ENCODE measurements around the gene CDH4. TPM values are rescaled to one million over a fixed set of nuclear protein-coding genes. Genes with fewer than 3 reads are reported as not detected.

CDH4 gene
- total RNA-seq, 1 donor from 2014 or later: 2.9 TPM

- Mint-ChIP-seq H3K4me3 (no peak overlapping the region), H3K9me3 (peaks cover 11% of the 10 kb centered on the region), H3K36me3 (peaks cover 4% of the 10 kb centered on the region), H3K4me1 (peaks cover 4% of the 10 kb centered on the region), H3K27me3 (ENCODE audit: insufficient read depth, low read depth) (peaks cover 4% of the 10 kb centered on the region), H3K27ac (no peak overlapping the region)
- DNase-seq (ENCODE audit: low spot score): no peak
- H3K9me3 ChIP-seq (ENCODE audit: low read depth): no peaks in the 10 kb centered on the region
- H4K20me1 ChIP-seq (ENCODE audit: low read depth): no peaks in the 10 kb centered on the region
- no peak overlapping the region for H2AFZ ChIP-seq (replicated peaks)
- H3K27me3 ChIP-seq: no peaks in the 10 kb centered on the region
- peaks cover 2% of the 10 kb centered on the region for H3K4me1 ChIP-seq
- no peak overlapping the region for H3K4me3 ChIP-seq
- no peaks in the 10 kb centered on the region for H3F3A ChIP-seq (ENCODE audit: low read depth)
- TF ChIP-seq EZH2 (IDR thresholded peaks at IDR 0.05): no peak
- TF ChIP-seq CTCF (IDR thresholded peaks at IDR 0.05): no peak
- TF ChIP-seq EZH2phosphoT487 (IDR thresholded peaks at IDR 0.05): no peak
- H3K79me2 ChIP-seq (ENCODE audit: low read depth): no peaks in the 10 kb centered on the region
- no peaks in the 10 kb centered on the region for H3K36me3 ChIP-seq
- no peak overlapping the region for H3K4me2 ChIP-seq
- no peak overlapping the region for H3K9ac ChIP-seq
- H3K27ac ChIP-seq: no peak overlapping the region
Observed at GRCh38 chr20:61397146-61397545, 145.1 kb downstream of the CDH4 start.

GRCh38 chr20:61397790-61398189, 145.7 kb downstream of the CDH4 start:
- no peak overlapping the region for H3K4me3 ChIP-seq
- H3K4me3 Mint-ChIP-seq: no peak overlapping the region
- H3K27ac ChIP-seq: no peak overlapping the region
- H3K27me3 ChIP-seq: no peaks in the 10 kb centered on the region
- H3K4me1 ChIP-seq: no peaks in the 10 kb centered on the region
- peaks cover 4% of the 10 kb centered on the region for H3K36me3 Mint-ChIP-seq
- H3K27ac Mint-ChIP-seq: peak overlapping the region; percentile 46
- H3K9ac ChIP-seq: no peak overlapping the region
- no peaks in the 10 kb centered on the region for H3K79me2 ChIP-seq (ENCODE audit: low read depth)
- no peaks in the 10 kb centered on the region for H4K20me1 ChIP-seq (ENCODE audit: low read depth)
- DNase-seq (ENCODE audit: low spot score): no peak
- H3K9me3 Mint-ChIP-seq: peaks cover 11% of the 10 kb centered on the region
- no peaks in the 10 kb centered on the region for H3K9me3 ChIP-seq (ENCODE audit: low read depth)
- H3K4me2 ChIP-seq: no peak overlapping the region
- no peaks in the 10 kb centered on the region for H3K36me3 ChIP-seq
- TF ChIP-seq CTCF (IDR thresholded peaks at IDR 0.05): no peak
- H2AFZ ChIP-seq (replicated peaks): no peak overlapping the region
- no peaks in the 10 kb centered on the region for H3F3A ChIP-seq (ENCODE audit: low read depth)
- peaks cover 4% of the 10 kb centered on the region for H3K27me3 Mint-ChIP-seq (ENCODE audit: insufficient read depth, low read depth)
- peaks cover under 1% of the 10 kb centered on the region for H3K4me1 Mint-ChIP-seq

GRCh38 chr20:61399433-61399832, 147.4 kb downstream of the CDH4 start:
- peaks cover 4% of the 10 kb centered on the region for H3K4me1 ChIP-seq
- H3K9me3 Mint-ChIP-seq: peaks cover 14% of the 10 kb centered on the region
- H3K4me3 ChIP-seq: no peak overlapping the region
- no peaks in the 10 kb centered on the region for H3K79me2 ChIP-seq (ENCODE audit: low read depth)
- no peak overlapping the region for H3K4me2 ChIP-seq
- H4K20me1 ChIP-seq (ENCODE audit: low read depth): no peaks in the 10 kb centered on the region
- no peaks in the 10 kb centered on the region for H3F3A ChIP-seq (ENCODE audit: low read depth)
- H3K27ac Mint-ChIP-seq: no peak overlapping the region
- H3K27me3 ChIP-seq: no peaks in the 10 kb centered on the region
- no peaks in the 10 kb centered on the region for H3K9me3 ChIP-seq (ENCODE audit: low read depth)
- H3K9ac ChIP-seq: no peak overlapping the region
- H3K27ac ChIP-seq: no peak overlapping the region
- H3K27me3 Mint-ChIP-seq (ENCODE audit: insufficient read depth, low read depth): peaks cover 2% of the 10 kb centered on the region
- H3K36me3 Mint-ChIP-seq: peaks cover 4% of the 10 kb centered on the region
- TF ChIP-seq EZH2 (IDR thresholded peaks at IDR 0.05): no peak
- H3K4me1 Mint-ChIP-seq: peaks cover 3% of the 10 kb centered on the region
- no peaks in the 10 kb centered on the region for H3K36me3 ChIP-seq
- H3K4me3 Mint-ChIP-seq: no peak overlapping the region
- no peak for DNase-seq (ENCODE audit: low spot score)
- H2AFZ ChIP-seq (replicated peaks): no peak overlapping the region

GRCh38 chr20:61400499-61400898, 148.4 kb downstream of the CDH4 start:
- H3K27ac Mint-ChIP-seq: no peak overlapping the region
- Histone ChIP-seq H3K27me3 (no peaks in the 10 kb centered on the region), H3K27ac (no peak overlapping the region), H3K79me2 (ENCODE audit: low read depth) (no peaks in the 10 kb centered on the region), H3K9ac (no peak overlapping the region), H3F3A (ENCODE audit: low read depth) (no peaks in the 10 kb centered on the region), H3K4me2 (no peak overlapping the region), H3K4me3 (no peak overlapping the region), H2AFZ (replicated peaks) (no peak overlapping the region), H3K9me3 (ENCODE audit: low read depth) (no peaks in the 10 kb centered on the region), H3K4me1 (peaks cover 5% of the 10 kb centered on the region), H3K36me3 (no peaks in the 10 kb centered on the region), H4K20me1 (ENCODE audit: low read depth) (no peaks in the 10 kb centered on the region)
- H3K36me3 Mint-ChIP-seq: peaks cover 4% of the 10 kb centered on the region
- H3K9me3 Mint-ChIP-seq: peaks cover 15% of the 10 kb centered on the region
- no peak for DNase-seq (ENCODE audit: low spot score)
- no peak for TF ChIP-seq CTCF (IDR thresholded peaks at IDR 0.05)
- TF ChIP-seq EZH2 (IDR thresholded peaks at IDR 0.05): no peak
- no peak for TF ChIP-seq EZH2phosphoT487 (IDR thresholded peaks at IDR 0.05)
- H3K4me1 Mint-ChIP-seq: peaks cover 11% of the 10 kb centered on the region
- H3K27me3 Mint-ChIP-seq (ENCODE audit: insufficient read depth, low read depth): no peaks in the 10 kb centered on the region
- H3K4me3 Mint-ChIP-seq: no peak overlapping the region

Measured in neural progenitor cell (in vitro differentiated cells).